Kidney (tissue), 14 donors: Measurements from ENCODE around the gene COQ4. TPM values are rescaled to one million over a fixed set of nuclear protein-coding genes. Genes with fewer than 3 reads are reported as not detected.

ENCODE experiments used
- DNase-seq, 5 donors: peaks; one replicate each; pipeline ENCODE4 v3.0.0-alpha.2; 2013 to 2020
- FAIRE-seq: peaks from 2 replicates; lab custom pipeline; 2012; peaks lifted over from hg19 to GRCh38; lab: Jason Lieb, UNC
- H3K27ac ChIP-seq, 2 donors: one replicate each; pipeline ENCODE4 v1.7.0; 2013; ENCODE audit warnings: low read depth in 2 of 2, low read length in 2 of 2, inconsistent platforms in 1 of 2
- H3K27me3 ChIP-seq: one replicate; pipeline ENCODE4 v1.7.1; 2013; ENCODE audit warnings: low read length, inconsistent platforms; ENCODE audit not compliant: control insufficient read depth, insufficient read depth
- H3K36me3 ChIP-seq, 3 donors: one replicate each; pipeline versions ENCODE4 v1.7.0 to v1.7.1; 2013; ENCODE audit warnings: low read length in 3 of 3, control low read depth in 1 of 3, inconsistent platforms in 1 of 3; ENCODE audit not compliant: insufficient read depth in 3 of 3, control insufficient read depth in 2 of 3
- H3K4me1 ChIP-seq, 3 donors: one replicate each; pipeline versions ENCODE4 v1.7.0 to v1.7.1; 2013; ENCODE audit warnings: low read length in 3 of 3, inconsistent platforms in 1 of 3, low read depth in 1 of 3; ENCODE audit not compliant: control insufficient read depth in 2 of 3, insufficient read depth in 2 of 3
- H3K4me3 ChIP-seq, 3 donors: one replicate each; pipeline versions ENCODE4 v1.7.0 to v1.8.1; 2013; ENCODE audit warnings: low read length in 3 of 3, control low read depth in 1 of 3, inconsistent platforms in 1 of 3
- H3K9ac ChIP-seq, 3 donors: one replicate each; pipeline versions ENCODE4 v1.7.0 to v1.7.1; 2013; ENCODE audit warnings: low read length in 3 of 3, control low read depth in 1 of 3, inconsistent platforms in 1 of 3
- H3K9me3 ChIP-seq, 3 donors: one replicate each; pipeline versions ENCODE4 v1.7.0 to v1.7.1; 2013; ENCODE audit warnings: low read length in 3 of 3, control low read depth in 1 of 3, inconsistent platforms in 1 of 3; ENCODE audit not compliant: control insufficient read depth in 2 of 3, insufficient read depth in 1 of 3
- intact Hi-C: fragments of 100-400 bp; cut with DNase I; formaldehyde crosslinking; loops from one replicate; pipeline ENCODE4 v1.11.1; 2022
- polyA plus RNA-seq: library from polyadenylated mRNA; stranded (reverse); fragments of 350-450 nt; fragmentation: Illumina TruSeq; extraction: RNeasy Lipid Tissue Mini Kit (QIAGEN cat#74804); gene quantifications from one replicate; pipeline ENCODE4 v1.2.3, GENCODE V29; 2014; ENCODE audit warnings: low read depth, low replicate concordance; ENCODE audit not compliant: insufficient read depth
- total RNA-seq: library from RNA; stranded (reverse); fragmentation: NEBNext Ultra II Directional; extraction: Animal tissue kit (Norgen Biotek cat#: 25700); gene quantifications from one replicate; pipeline ENCODE4 v1.2.1, GENCODE V29; 2021
- TF ChIP-seq, protein P1 (sequence below): IDR thresholded peaks from 3 replicates; pipeline ENCODE4 v1.5.1; 2012; ENCODE audit warnings: mild to moderate bottlenecking, moderate library complexity, borderline replicate concordance; ENCODE audit not compliant: insufficient read depth; ENCODE audit errors: extremely low read depth
- donor health status: control.
- donor health status: control.
- donor health status: control.
- donor health status: control.
- donor health status: control.
- donor health status: DM: yes; HTN: yes; CAD: no.
- donor health status: Normal renal cell carcinoma (clear cell type).

The COQ4 gene
- total and polyA plus RNA-seq, 2 donors from 2014 or later = 59.7 to 111 TPM

GRCh38 chr9:128280084-128280622 lies 42.5 kb upstream of the COQ4 start:
- H3K9ac ChIP-seq = no peak overlapping the region
- H3K36me3 ChIP-seq = peaks cover 0 to under 1% (median 0%) of the 10 kb centered on the region in 3 donors
- H3K9me3 ChIP-seq = no peaks in the 10 kb centered on the region
- peaks cover 0 to 9% (median 3%) of the 10 kb centered on the region in 3 donors for H3K4me1 ChIP-seq
- no peaks in the 10 kb centered on the region for H3K27me3 ChIP-seq
- no peak overlapping the region for H3K4me3 ChIP-seq
- intact Hi-C loops = no loop called here
- no peak overlapping the region for H3K27ac ChIP-seq
- no peak for FAIRE-seq
- TF ChIP-seq, protein P1, sequence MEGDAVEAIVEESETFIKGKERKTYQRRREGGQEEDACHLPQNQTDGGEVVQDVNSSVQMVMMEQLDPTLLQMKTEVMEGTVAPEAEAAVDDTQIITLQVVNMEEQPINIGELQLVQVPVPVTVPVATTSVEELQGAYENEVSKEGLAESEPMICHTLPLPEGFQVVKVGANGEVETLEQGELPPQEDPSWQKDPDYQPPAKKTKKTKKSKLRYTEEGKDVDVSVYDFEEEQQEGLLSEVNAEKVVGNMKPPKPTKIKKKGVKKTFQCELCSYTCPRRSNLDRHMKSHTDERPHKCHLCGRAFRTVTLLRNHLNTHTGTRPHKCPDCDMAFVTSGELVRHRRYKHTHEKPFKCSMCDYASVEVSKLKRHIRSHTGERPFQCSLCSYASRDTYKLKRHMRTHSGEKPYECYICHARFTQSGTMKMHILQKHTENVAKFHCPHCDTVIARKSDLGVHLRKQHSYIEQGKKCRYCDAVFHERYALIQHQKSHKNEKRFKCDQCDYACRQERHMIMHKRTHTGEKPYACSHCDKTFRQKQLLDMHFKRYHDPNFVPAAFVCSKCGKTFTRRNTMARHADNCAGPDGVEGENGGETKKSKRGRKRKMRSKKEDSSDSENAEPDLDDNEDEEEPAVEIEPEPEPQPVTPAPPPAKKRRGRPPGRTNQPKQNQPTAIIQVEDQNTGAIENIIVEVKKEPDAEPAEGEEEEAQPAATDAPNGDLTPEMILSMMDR = no peak
- no peak for DNase-seq

- Histone ChIP-seq H3K27ac (no peak overlapping the region), H3K4me1 (peaks cover 0 to 3% (median 0%) of the 10 kb centered on the region in 3 donors), H3K9ac (no peak overlapping the region), H3K27me3 (no peaks in the 10 kb centered on the region), H3K9me3 (no peaks in the 10 kb centered on the region), H3K4me3 (no peak overlapping the region), H3K36me3 (peaks cover 0 to 6% (median 3%) of the 10 kb centered on the region in 3 donors)
- TF ChIP-seq, protein P1 = no peak
- DNase-seq = no peak
- intact Hi-C loops = no loop called here
- no peak for FAIRE-seq
Measured at GRCh38 chr9:128282500-128282899, 40.1 kb upstream of the COQ4 start.

DNA sequence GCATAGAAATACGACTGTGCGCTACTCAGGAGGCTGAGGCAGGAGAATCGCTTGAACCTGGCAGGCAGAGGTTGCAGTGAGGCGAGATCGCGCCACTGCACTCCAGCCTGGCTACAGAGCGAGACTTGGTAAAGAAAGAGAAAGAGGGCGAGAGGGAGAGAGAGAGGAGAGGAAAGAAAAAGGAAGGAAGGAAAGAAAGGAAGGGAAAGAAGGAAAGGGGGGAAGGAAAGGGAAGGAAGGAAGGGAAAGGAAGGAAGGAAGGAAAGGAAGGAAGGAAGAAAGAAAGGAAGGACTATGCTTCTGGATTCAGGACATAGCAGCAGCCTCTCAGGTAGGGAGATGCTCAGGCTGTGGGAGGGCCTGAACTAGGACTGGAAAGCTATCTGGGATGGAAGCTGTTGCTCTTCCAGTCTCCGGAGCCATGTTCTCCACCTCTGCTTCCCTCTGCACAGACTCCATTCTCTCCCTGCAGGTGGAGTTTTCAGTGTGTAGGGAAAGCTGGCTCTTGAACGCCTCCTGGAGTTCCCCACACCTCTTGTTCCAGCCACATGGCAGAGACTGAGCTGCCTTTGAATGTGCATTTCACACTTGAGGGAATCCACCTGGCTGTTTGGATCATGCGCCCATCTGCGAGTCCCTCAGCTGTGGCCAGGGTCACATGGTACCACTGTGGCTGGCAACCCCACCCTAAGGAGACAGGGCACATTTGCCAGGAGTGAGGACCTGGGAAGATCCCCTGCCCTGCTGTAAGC lies 37.4 kb upstream of the COQ4 start:
- peak in 3 of 5 donors; percentile 12 to 45 (median 25) for DNase-seq
- Histone ChIP-seq H3K4me3 (no peak overlapping the region), H3K36me3 (peaks cover 0 to 14% (median 6%) of the 10 kb centered on the region in 3 donors), H3K9me3 (no peaks in the 10 kb centered on the region), H3K4me1 (no peaks in the 10 kb centered on the region), H3K9ac (no peak overlapping the region), H3K27me3 (no peaks in the 10 kb centered on the region), H3K27ac (no peak overlapping the region)
- intact Hi-C loops = no loop called here
- no peak for FAIRE-seq
- TF ChIP-seq, protein P1 = no peak
